C1 segment of cervical spinal cord (tissue), 14 donors: ENCODE measurements around the gene ASPG.

Source experiments
- DNase-seq, 14 donors: peaks; one replicate each; lab custom pipeline; 2025; lab: John Stamatoyannopoulos, UW

The ASPG gene

GRCh38 chr14:104085032-104085888 is at the start of gene ASPG:
Gene ASPG (plus strand): TSS chr14:104085700. CDS start chr14:104085771, 71 bp downstream.
- DNase-seq, result no peak

- no peak for DNase-seq
Observed at GRCh38 chr14:104036212-104036611, 49.3 kb upstream of the ASPG start.

GRCh38 chr14:104037074-104037473 is 48.4 kb upstream of the ASPG start:
- DNase-seq, result no peak

GRCh38 chr14:104037903-104038302 is 47.6 kb upstream of the ASPG start:
- peak in 6 of 14 donors; percentile 6 to 23 (median 12) for DNase-seq

- DNase-seq, result no peak
Observed at GRCh38 chr14:104039214-104039613, 46.3 kb upstream of the ASPG start.

GRCh38 chr14:104040539-104040938 is 45.0 kb upstream of the ASPG start:
- DNase-seq, result no peak

- DNase-seq, result no peak
Observed at GRCh38 chr14:104041430-104042104, 43.9 kb upstream of the ASPG start.

GRCh38 chr14:104044016-104044415 is 41.5 kb upstream of the ASPG start:
- DNase-seq, result no peak

GRCh38 chr14:104047761-104048160 is 37.7 kb upstream of the ASPG start:
- DNase-seq, result no peak

GRCh38 chr14:104048758-104049507 is 36.6 kb upstream of the ASPG start:
- DNase-seq, result no peak

GRCh38 chr14:104049576-104050240 is 35.8 kb upstream of the ASPG start:
- no peak for DNase-seq

- no peak for DNase-seq
Observed at GRCh38 chr14:104051092-104051813, 34.2 kb upstream of the ASPG start.

- no peak for DNase-seq
Observed at GRCh38 chr14:104054222-104054905, 31.1 kb upstream of the ASPG start.

GRCh38 chr14:104062281-104062680 is 23.2 kb upstream of the ASPG start:
- no peak for DNase-seq

GRCh38 chr14:104064003-104064402 is 21.5 kb upstream of the ASPG start:
- DNase-seq, result no peak

- no peak for DNase-seq
Observed at GRCh38 chr14:104066279-104066678, 19.2 kb upstream of the ASPG start.

GRCh38 chr14:104066719-104067295 is 18.7 kb upstream of the ASPG start:
- DNase-seq, result no peak

- DNase-seq, result no peak
Observed at GRCh38 chr14:104069541-104069940, 16.0 kb upstream of the ASPG start.

- no peak for DNase-seq
Observed at GRCh38 chr14:104072586-104072985, 12.9 kb upstream of the ASPG start.

- DNase-seq, result no peak
Observed at GRCh38 chr14:104073764-104074163, 11.7 kb upstream of the ASPG start.
